NB4 (cell line): ENCODE measurements around the gene MAD1L1.
"Not testable (repeated sequence)": the region's sequence is repeated elsewhere in the genome, so short reads cannot be mapped to it uniquely, and the experiment has no call there.

ENCODE experiments used
- MYC ChIP-seq: IDR thresholded peaks from 2 replicates; pipeline ENCODE4 v1.6.1; 2011; ENCODE audit warnings: low read depth, low read length
- POLR2A ChIP-seq: IDR thresholded peaks from 2 replicates; pipeline ENCODE4 v1.6.1; 2011; ENCODE audit warnings: mild to moderate bottlenecking; ENCODE audit not compliant: insufficient read length; ENCODE audit errors: extremely low read depth
- TF ChIP-seq, protein P1 (sequence below): IDR thresholded peaks from one replicate; pipeline ENCODE4 v1.5.1; 2012; ENCODE audit warnings: low read depth, low read length
- TF ChIP-seq, protein P2 (sequence below): IDR thresholded peaks from 2 replicates; pipeline ENCODE4 v1.6.1; 2011; ENCODE audit warnings: low read depth, low read length

DNA sequence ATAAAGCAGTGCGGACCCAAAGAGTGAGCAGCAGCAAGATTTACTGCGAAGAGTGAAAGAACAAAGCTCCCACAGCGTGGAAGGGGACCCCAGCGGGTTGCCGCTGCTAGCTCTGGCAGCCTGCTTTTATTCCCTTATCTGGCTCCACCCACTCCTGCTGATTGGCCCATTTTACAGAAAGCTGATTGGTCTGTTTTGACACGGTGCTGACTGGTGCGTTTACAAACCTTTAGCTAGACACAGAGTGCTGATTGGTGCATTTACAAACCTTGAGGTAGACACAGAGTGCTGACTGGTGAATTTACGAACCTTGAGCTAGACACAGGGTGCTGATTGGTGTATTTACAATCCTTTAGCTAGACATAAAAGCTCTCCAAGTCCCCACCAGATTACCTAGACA lies 256.2 kb downstream of the MAD1L1 start:
- TF ChIP-seq, protein P1, sequence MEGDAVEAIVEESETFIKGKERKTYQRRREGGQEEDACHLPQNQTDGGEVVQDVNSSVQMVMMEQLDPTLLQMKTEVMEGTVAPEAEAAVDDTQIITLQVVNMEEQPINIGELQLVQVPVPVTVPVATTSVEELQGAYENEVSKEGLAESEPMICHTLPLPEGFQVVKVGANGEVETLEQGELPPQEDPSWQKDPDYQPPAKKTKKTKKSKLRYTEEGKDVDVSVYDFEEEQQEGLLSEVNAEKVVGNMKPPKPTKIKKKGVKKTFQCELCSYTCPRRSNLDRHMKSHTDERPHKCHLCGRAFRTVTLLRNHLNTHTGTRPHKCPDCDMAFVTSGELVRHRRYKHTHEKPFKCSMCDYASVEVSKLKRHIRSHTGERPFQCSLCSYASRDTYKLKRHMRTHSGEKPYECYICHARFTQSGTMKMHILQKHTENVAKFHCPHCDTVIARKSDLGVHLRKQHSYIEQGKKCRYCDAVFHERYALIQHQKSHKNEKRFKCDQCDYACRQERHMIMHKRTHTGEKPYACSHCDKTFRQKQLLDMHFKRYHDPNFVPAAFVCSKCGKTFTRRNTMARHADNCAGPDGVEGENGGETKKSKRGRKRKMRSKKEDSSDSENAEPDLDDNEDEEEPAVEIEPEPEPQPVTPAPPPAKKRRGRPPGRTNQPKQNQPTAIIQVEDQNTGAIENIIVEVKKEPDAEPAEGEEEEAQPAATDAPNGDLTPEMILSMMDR, result not testable (repeated sequence)
- TF ChIP-seq, protein P2, sequence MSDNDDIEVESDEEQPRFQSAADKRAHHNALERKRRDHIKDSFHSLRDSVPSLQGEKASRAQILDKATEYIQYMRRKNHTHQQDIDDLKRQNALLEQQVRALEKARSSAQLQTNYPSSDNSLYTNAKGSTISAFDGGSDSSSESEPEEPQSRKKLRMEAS, result not testable (repeated sequence)
- not testable (repeated sequence) for TF ChIP-seq POLR2A, MYC
